ENCODE data around the gene WDFY2. TPM values are rescaled to one million over a fixed set of nuclear protein-coding genes. Genes with fewer than 3 reads are reported as not detected.

WDFY2 gene
- total and polyA plus RNA-seq, 2 of the 13 experiments (the other 11 are each of a cell fraction or from before 2014, with no cell fraction given), result 22.6 to 27.0 TPM

DNA sequence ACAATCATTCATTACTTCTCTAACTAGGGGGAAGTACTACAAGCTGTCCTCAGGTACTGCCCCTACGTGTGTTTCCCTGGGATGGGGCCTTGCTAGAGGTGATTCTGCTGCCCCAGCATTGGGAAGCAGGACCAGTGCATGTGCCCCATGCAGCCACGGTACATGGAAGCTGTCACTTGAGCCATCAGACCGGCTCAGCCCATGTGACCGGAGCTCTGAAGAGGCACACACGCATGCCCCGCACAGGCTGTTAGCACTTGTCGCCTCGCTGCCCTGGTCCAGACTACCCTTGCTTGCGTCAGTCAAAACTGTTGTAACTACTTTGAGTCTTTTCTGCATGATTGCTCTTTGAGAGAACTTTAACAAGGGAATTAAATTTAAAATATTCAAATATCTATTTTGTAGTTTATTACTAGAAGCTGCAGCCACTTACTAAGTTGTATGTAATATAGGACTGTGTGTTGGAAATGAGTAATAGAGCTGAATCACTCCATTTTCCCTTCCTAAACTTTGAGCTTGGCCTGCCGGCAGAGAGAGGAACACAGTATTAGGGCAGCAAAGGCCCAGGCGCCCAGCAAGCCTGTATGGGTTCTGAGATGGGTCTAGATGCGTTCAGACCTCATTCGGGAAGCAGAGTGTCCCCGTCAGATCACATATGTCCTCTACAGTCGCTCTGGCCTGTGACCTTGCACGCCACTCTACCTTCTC lies 177.5 kb downstream of the WDFY2 start:
- Histone ChIP-seq H3K79me2 (ENCODE audit: insufficient read depth, low read length) (no peaks in the 10 kb centered on the region), H3K4me1 (ENCODE audit: insufficient read depth, low read length) (peaks cover 25% of the 10 kb centered on the region), H3K9me3 (ENCODE audit: low read length) (no peaks in the 10 kb centered on the region), H3K4me2 (ENCODE audit: low read depth, low read length) (no peak overlapping the region), H3K9ac (ENCODE audit: insufficient read depth, low read depth, low read length) (no peak overlapping the region), H2AFZ (ENCODE audit: low read length) (no peak overlapping the region), H4K20me1 (ENCODE audit: insufficient read depth, low read length) (no peaks in the 10 kb centered on the region), H3K36me3 (replicated peaks in 1 of 2; ENCODE audit: control insufficient read depth in 1 of 2, insufficient read depth in 2 of 2, low read length in 2 of 2) (peaks cover 11 to 63% of the 10 kb centered on the region in 2 experiments), H3K4me3 (replicated peaks in 1 of 3; ENCODE audit: insufficient read depth in 1 of 3, low read depth in 2 of 3, low read length in 3 of 3) (no peak overlapping the region), H3K27me3 (ENCODE audit: control insufficient read depth in 1 of 2, insufficient read depth in 2 of 2, low read length in 2 of 2) (no peaks in the 10 kb centered on the region), H3K27ac (ENCODE audit: extremely low read length, insufficient read depth, low read length) (no peak overlapping the region)
- ChIA-PET CTCF (ENCODE audit: low intra/inter-chr PET ratio, low total read pairs) (no interaction called here), POLR2A (no interaction called here)
- FAIRE-seq (no peak), DNase-seq (ENCODE audit: low spot score) (no peak), ATAC-seq (no peak)
- in situ Hi-C loops (cut with HindIII; ENCODE audit: extremely low pct_ligation_motif_present, low pct_unique_long_range_greater_than_20kb), result no loop called here
- intact Hi-C loops (cut with micrococcal nuclease; ENCODE audit: unreplicated experiment), result loop anchor here (5.0 kb wide), 1 partner anchor 174 kb away; no protein-coding TSS in a partner anchor
- no TSS peak for BruUV-seq (replicated peaks)
- 98% methylated on average over 16 of the region's 16 CpGs for WGBS (ENCODE audit: low lambda C conversion rate)
- TF ChIP-seq, protein P1, sequence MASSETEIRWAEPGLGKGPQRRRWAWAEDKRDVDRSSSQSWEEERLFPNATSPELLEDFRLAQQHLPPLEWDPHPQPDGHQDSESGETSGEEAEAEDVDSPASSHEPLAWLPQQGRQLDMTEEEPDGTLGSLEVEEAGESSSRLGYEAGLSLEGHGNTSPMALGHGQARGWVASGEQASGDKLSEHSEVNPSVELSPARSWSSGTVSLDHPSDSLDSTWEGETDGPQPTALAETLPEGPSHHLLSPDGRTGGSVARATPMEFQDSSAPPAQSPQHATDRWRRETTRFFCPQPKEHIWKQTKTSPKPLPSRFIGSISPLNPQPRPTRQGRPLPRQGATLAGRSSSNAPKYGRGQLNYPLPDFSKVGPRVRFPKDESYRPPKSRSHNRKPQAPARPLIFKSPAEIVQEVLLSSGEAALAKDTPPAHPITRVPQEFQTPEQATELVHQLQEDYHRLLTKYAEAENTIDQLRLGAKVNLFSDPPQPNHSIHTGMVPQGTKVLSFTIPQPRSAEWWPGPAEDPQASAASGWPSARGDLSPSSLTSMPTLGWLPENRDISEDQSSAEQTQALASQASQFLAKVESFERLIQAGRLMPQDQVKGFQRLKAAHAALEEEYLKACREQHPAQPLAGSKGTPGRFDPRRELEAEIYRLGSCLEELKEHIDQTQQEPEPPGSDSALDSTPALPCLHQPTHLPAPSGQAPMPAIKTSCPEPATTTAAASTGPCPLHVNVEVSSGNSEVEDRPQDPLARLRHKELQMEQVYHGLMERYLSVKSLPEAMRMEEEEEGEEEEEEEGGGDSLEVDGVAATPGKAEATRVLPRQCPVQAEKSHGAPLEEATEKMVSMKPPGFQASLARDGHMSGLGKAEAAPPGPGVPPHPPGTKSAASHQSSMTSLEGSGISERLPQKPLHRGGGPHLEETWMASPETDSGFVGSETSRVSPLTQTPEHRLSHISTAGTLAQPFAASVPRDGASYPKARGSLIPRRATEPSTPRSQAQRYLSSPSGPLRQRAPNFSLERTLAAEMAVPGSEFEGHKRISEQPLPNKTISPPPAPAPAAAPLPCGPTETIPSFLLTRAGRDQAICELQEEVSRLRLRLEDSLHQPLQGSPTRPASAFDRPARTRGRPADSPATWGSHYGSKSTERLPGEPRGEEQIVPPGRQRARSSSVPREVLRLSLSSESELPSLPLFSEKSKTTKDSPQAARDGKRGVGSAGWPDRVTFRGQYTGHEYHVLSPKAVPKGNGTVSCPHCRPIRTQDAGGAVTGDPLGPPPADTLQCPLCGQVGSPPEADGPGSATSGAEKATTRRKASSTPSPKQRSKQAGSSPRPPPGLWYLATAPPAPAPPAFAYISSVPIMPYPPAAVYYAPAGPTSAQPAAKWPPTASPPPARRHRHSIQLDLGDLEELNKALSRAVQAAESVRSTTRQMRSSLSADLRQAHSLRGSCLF (CRISPR knock-in tag; IDR thresholded peaks at IDR 0.05; ENCODE audit: borderline replicate concordance), result no peak
- no peak for TF ChIP-seq GTF2F1 (IDR thresholded peaks at IDR 0.05; ENCODE audit: low read length)
- TF ChIP-seq MXD3 (CRISPR knock-in tag; IDR thresholded peaks at IDR 0.05), result no peak
- no peak for TF ChIP-seq ZNF260 (CRISPR knock-in tag; IDR thresholded peaks at IDR 0.05; ENCODE audit: borderline replicate concordance, low read depth)
- no peak for TF ChIP-seq KDM3A (CRISPR knock-in tag; IDR thresholded peaks at IDR 0.05; ENCODE audit: low read depth)
- no peak for TF ChIP-seq ELK4 (CRISPR knock-in tag; IDR thresholded peaks at IDR 0.05; ENCODE audit: borderline replicate concordance)
- no peak for TF ChIP-seq SOX5 (CRISPR knock-in tag; IDR thresholded peaks at IDR 0.05; ENCODE audit: borderline replicate concordance)
- no peak for TF ChIP-seq HMG20A (CRISPR knock-in tag; IDR thresholded peaks at IDR 0.05; ENCODE audit: borderline replicate concordance)
- no peak for TF ChIP-seq TBP (CRISPR knock-in tag; IDR thresholded peaks at IDR 0.05)
- TF ChIP-seq, protein P2, sequence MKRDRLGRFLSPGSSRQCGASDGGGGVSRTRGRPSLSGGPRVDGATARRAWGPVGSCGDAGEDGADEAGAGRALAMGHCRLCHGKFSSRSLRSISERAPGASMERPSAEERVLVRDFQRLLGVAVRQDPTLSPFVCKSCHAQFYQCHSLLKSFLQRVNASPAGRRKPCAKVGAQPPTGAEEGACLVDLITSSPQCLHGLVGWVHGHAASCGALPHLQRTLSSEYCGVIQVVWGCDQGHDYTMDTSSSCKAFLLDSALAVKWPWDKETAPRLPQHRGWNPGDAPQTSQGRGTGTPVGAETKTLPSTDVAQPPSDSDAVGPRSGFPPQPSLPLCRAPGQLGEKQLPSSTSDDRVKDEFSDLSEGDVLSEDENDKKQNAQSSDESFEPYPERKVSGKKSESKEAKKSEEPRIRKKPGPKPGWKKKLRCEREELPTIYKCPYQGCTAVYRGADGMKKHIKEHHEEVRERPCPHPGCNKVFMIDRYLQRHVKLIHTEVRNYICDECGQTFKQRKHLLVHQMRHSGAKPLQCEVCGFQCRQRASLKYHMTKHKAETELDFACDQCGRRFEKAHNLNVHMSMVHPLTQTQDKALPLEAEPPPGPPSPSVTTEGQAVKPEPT (CRISPR knock-in tag; IDR thresholded peaks at IDR 0.05; ENCODE audit: low read depth), result no peak
- TF ChIP-seq ZBTB10 (CRISPR knock-in tag; IDR thresholded peaks at IDR 0.05; ENCODE audit: borderline replicate concordance), result no peak
- no peak for TF ChIP-seq TGIF2 (CRISPR knock-in tag; IDR thresholded peaks at IDR 0.05)

Data from HepG2 (cell line).